ENCODE data around the gene HASPIN. TPM values are rescaled to one million over a fixed set of nuclear protein-coding genes. Genes with fewer than 3 reads are reported as not detected.
"Not testable (repeated sequence)": the region's sequence is repeated elsewhere in the genome, so short reads cannot be mapped to it uniquely, and the experiment has no call there.

The HASPIN gene
- total RNA-seq, 4 donors from 2014 or later, result 0.13 to 0.23 TPM; not detected in 2

GRCh38 chr17:3698139-3698538 lies 25.6 kb upstream of the HASPIN start:
- Histone ChIP-seq H3K9me3 (peaks cover 0 to 11% (median 5%) of the 10 kb centered on the region in 4 donors), H3K36me3 (no peaks in the 10 kb centered on the region), H3K27me3 (peaks cover 0 to 49% (median 30%) of the 10 kb centered on the region in 4 donors), H3K4me3 (no peak overlapping the region), H3K4me1 (peaks cover 18 to 23% (median 21%) of the 10 kb centered on the region in 4 donors), H3K27ac (replicated peaks in 1 of 4) (no peak overlapping the region)
- TF ChIP-seq POLR2A (IDR thresholded peaks at IDR 0.05; ENCODE audit: low read depth) (no peak), POLR2AphosphoS5 (IDR thresholded peaks at IDR 0.05) (no peak), EP300 (IDR thresholded peaks at IDR 0.05) (no peak)
- TF ChIP-seq, protein P1, sequence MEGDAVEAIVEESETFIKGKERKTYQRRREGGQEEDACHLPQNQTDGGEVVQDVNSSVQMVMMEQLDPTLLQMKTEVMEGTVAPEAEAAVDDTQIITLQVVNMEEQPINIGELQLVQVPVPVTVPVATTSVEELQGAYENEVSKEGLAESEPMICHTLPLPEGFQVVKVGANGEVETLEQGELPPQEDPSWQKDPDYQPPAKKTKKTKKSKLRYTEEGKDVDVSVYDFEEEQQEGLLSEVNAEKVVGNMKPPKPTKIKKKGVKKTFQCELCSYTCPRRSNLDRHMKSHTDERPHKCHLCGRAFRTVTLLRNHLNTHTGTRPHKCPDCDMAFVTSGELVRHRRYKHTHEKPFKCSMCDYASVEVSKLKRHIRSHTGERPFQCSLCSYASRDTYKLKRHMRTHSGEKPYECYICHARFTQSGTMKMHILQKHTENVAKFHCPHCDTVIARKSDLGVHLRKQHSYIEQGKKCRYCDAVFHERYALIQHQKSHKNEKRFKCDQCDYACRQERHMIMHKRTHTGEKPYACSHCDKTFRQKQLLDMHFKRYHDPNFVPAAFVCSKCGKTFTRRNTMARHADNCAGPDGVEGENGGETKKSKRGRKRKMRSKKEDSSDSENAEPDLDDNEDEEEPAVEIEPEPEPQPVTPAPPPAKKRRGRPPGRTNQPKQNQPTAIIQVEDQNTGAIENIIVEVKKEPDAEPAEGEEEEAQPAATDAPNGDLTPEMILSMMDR (IDR thresholded peaks at IDR 0.05), result no peak
- 82% methylated on average over 2 of the region's 4 CpGs for WGBS
- intact Hi-C loops (cut with DNase I), result no loop called here
- DNase-seq (ENCODE audit: extremely low spot score), result no peak

GRCh38 chr17:3699951-3700350 lies 23.8 kb upstream of the HASPIN start:
- TF ChIP-seq, protein P1 (IDR thresholded peaks at IDR 0.05), result no peak
- TF ChIP-seq POLR2AphosphoS5 (IDR thresholded peaks at IDR 0.05), result no peak
- TF ChIP-seq POLR2A (IDR thresholded peaks at IDR 0.05; ENCODE audit: low read depth), result no peak
- TF ChIP-seq EP300 (IDR thresholded peaks at IDR 0.05), result no peak
- no peak for DNase-seq (ENCODE audit: extremely low spot score)
- H3K27me3 ChIP-seq, result peaks cover 0 to 31% (median 17%) of the 10 kb centered on the region in 4 donors
- H3K4me3 ChIP-seq, result no peak overlapping the region
- H3K4me1 ChIP-seq, result peaks cover 14 to 19% (median 17%) of the 10 kb centered on the region in 4 donors
- intact Hi-C loops (cut with DNase I), result no loop called here
- H3K9me3 ChIP-seq, result peaks cover 0 to 11% (median 5%) of the 10 kb centered on the region in 4 donors
- WGBS, result 88% methylated on average over 4 of the region's 4 CpGs
- H3K27ac ChIP-seq (replicated peaks in 1 of 4), result no peak overlapping the region
- H3K36me3 ChIP-seq, result no peaks in the 10 kb centered on the region

- 85% methylated on average over 7 of the region's 7 CpGs for WGBS
- H3K27ac ChIP-seq (replicated peaks in 1 of 4); intact Hi-C loops (cut with DNase I); H3K4me3 ChIP-seq; DNase-seq (ENCODE audit: extremely low spot score); H3K27me3 ChIP-seq; H3K36me3 ChIP-seq; H3K4me1 ChIP-seq: not testable (repeated sequence)
- peaks cover 0 to 11% (median 5%) of the 10 kb centered on the region in 4 donors for H3K9me3 ChIP-seq
These were observed 21.6 kb upstream of the HASPIN start for GRCh38 chr17:3702041-3702539.

DNA sequence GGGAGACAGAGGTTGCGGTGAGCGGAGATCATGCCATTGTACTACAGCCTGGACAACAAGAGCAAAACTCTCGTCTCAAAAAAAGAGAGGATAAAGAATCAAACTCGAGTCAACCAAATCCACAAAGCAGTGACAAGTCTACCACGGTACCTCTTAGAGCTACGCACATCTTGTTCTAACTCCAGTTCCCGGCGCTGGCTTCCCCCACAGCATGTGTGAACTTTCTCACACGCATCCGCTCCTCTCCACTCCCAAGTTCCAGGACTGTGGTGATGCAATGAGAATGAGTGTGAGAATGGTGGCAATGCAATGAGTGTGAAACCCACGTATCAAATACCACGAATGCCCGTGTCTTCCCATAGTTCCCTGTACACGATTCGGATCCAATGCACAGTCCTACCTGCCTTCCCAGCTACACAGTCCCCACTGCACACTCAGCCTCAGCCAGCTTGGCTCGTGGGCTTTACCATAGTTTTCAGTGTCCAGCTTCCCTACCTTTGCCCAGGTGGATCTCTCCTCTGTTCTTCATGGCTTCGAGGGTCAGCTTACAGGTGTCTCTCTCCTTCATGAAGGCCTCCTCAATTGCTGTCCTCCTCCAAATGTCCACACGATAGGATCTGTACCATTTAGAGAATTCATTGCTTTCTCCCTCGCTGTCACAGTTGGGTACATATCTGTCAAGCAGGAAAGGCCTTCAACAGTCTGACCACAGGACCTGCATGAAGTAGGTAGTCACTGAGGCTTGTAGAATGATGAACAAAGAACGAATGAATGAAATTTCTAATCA lies 18.6 kb upstream of the HASPIN start:
- intact Hi-C loops (cut with DNase I), result no loop called here
- WGBS, result 88% methylated on average over 20 of the region's 20 CpGs
- peaks cover 0 to 10% (median 0%) of the 10 kb centered on the region in 4 donors for H3K4me1 ChIP-seq
- no peaks in the 10 kb centered on the region for H3K9me3 ChIP-seq
- DNase-seq (ENCODE audit: extremely low spot score), result no peak
- TF ChIP-seq EP300 (IDR thresholded peaks at IDR 0.05), result no peak
- TF ChIP-seq POLR2AphosphoS5 (IDR thresholded peaks at IDR 0.05), result no peak
- TF ChIP-seq, protein P1 (IDR thresholded peaks at IDR 0.05), result no peak
- no peak for TF ChIP-seq POLR2A (IDR thresholded peaks at IDR 0.05; ENCODE audit: low read depth)
- H3K27me3 ChIP-seq, result no peaks in the 10 kb centered on the region
- H3K36me3 ChIP-seq, result no peaks in the 10 kb centered on the region
- H3K4me3 ChIP-seq, result no peak overlapping the region
- H3K27ac ChIP-seq (replicated peaks in 1 of 4), result no peak overlapping the region

- intact Hi-C loops (cut with DNase I); H3K27me3 ChIP-seq; H3K9me3 ChIP-seq; H3K4me1 ChIP-seq; DNase-seq (ENCODE audit: extremely low spot score); H3K4me3 ChIP-seq; H3K36me3 ChIP-seq; H3K27ac ChIP-seq (replicated peaks in 1 of 4): not testable (repeated sequence)
- WGBS, result 95% methylated on average over 1 of the region's 1 CpG
These were observed 18.1 kb upstream of the HASPIN start for GRCh38 chr17:3705718-3705984.

Data from esophagus muscularis mucosa (tissue), 4 donors.